Urothelium cell line (cell line): Measurements from ENCODE around the gene FSTL4.

ENCODE experiments used
- DNase-seq: peaks from one replicate; pipeline ENCODE4 v3.0.0; 2011; ENCODE audit warnings: low spot score, mixed read lengths
- FAIRE-seq: peaks from 2 replicates; lab custom pipeline; 2011; peaks lifted over from hg19 to GRCh38; lab: Jason Lieb, UNC

FSTL4 gene

GRCh38 chr5:133309984-133310621 lies 302.2 kb downstream of the FSTL4 start:
- DNase-seq (no peak), FAIRE-seq (no peak)

DNA sequence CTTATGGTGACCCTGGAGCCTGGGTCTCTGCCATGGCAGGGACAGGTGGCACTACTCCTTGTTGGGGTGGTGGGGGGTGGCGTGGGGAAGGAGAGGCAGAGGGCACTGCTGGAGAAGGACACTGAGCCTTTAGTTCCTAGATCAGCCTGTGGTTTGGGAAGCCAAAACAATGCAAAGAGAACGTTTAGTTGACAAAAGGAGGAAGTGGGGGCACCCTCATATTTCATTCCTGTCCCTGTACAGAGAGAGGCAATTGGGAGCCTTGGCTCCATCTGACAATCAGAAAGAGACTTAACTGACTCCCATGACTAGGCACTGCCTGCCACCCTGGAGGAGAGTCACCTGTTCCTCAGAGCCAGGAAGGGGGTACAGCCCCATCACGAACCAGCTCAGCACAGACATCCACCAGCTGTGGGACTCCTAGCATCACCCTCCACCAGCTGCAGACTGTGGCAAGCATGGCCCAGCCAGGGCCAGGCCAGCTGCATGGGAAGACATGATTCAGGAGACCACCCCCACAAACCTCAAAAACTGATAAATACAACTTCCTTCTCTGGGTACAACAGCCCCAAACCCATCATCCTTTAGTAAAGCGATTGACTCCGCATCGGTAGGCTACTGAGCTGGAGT lies 303.1 kb downstream of the FSTL4 start:
- peak; percentile 27 for FAIRE-seq
- DNase-seq, result no peak

DNA sequence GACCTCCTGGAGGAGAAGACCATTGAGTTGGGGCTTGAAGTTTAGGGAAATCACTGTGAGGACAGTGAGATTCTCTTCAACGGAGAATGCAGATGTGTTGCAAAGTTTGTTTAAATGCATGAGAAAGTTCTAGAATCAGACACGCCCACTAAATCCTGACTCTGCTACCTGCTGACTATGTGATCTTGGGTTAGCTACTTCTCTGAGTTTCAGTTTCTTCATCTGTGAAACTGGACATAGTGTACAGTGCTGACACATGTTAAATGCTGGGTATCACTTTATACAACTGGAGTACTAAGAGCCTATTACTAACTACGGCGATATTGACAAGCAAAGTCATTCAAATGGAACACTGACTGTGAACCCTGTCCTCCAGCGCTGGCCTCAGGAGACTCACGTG lies 305.1 kb downstream of the FSTL4 start:
- FAIRE-seq, result no peak
- DNase-seq, result no peak

GRCh38 chr5:133304707-133305216 lies 307.6 kb downstream of the FSTL4 start:
- DNase-seq (no peak), FAIRE-seq (no peak)

GRCh38 chr5:133304178-133304577 lies 308.2 kb downstream of the FSTL4 start:
- DNase-seq (no peak), FAIRE-seq (no peak)

DNA sequence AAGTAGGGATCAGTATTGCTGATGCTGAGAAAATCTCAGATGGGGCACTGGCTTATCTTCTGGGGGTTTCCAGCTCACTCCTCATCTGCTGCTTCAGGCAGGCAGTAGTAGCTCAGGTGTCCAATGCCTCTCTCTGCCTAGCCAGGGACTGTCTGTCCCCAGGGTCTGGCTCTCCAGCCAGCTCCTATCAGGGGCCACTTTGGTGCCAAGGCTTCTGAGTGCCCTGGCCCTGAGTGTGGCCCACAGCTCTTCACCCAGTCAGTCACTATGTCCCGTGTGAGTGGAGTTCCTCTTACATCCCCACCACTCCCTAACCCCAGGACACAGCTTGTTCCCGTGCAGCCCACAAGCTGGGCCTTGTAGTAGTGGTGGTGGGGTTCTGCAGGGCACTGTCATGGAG lies 309.0 kb downstream of the FSTL4 start:
- no peak for FAIRE-seq

DNA sequence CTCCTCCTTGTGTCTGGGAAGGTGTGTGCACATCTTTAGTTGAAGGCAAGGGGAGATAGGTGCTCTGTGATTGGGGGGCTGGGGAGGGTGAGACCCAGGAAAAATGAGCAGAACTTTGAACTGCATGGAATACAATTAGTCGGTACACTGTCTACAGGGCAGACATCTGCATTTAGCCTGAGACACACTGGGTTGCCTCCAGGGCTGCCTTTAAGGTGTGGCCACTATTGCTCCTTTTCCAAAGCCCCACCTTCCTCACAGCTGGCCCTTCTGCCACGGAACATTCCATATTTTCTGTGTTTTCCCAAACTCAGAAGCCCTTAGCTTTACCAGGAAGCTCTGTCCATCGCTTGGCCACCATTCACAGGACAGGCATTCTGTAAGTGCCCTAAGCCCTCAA lies 312.6 kb downstream of the FSTL4 start:
- no peak for FAIRE-seq

More for the DNA sequence above, 309.0 kb downstream of the FSTL4 start:
- no peak for DNase-seq

GRCh38 chr5:133299021-133299420 lies 313.3 kb downstream of the FSTL4 start:
- no peak for DNase-seq
- no peak for FAIRE-seq

More for the DNA sequence above, 312.6 kb downstream of the FSTL4 start:
- DNase-seq, result no peak

DNA sequence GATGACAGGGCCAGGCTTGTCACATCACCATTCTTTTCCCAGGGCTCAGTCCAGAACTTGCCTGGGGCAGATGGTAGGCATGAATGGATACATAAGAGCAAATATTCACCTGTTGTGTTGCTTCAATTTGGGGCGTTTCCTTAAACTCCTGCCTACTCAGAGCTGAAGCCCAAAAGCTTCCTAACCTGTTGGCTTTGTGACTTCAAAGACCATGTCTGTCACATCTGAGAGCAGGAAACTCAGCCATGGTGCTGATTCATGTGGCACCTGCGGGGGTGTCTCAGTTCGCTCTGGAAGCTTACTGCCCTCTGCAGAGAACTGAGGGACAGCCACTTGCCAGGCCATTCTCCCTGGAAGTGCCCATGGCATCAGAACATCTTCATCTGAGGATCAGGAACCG lies 313.9 kb downstream of the FSTL4 start:
- DNase-seq, result no peak

DNA sequence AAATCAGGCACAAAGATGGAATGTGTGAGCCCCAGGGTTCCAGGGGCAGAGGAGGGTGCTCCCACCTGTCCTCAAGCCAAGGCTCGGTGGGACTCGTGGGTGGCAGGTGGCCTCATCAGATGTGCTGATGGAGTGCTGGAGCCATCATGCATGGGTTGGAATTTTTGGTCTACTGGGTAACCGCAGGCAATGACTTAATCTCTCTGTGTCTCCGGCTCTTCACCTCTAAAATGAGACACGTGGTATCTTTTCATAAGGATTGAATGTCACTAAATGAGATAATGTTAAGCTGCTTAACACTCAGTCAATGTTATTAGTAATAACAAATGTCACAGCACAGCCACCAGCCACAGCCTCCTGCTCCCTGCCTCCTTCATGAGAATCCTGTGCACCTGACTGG lies 315.0 kb downstream of the FSTL4 start:
- DNase-seq (peak; percentile 27), FAIRE-seq (no peak)

More for the DNA sequence above, 313.9 kb downstream of the FSTL4 start:
- FAIRE-seq, result no peak

GRCh38 chr5:133296624-133297023 lies 315.7 kb downstream of the FSTL4 start:
- FAIRE-seq (no peak), DNase-seq (no peak)

DNA sequence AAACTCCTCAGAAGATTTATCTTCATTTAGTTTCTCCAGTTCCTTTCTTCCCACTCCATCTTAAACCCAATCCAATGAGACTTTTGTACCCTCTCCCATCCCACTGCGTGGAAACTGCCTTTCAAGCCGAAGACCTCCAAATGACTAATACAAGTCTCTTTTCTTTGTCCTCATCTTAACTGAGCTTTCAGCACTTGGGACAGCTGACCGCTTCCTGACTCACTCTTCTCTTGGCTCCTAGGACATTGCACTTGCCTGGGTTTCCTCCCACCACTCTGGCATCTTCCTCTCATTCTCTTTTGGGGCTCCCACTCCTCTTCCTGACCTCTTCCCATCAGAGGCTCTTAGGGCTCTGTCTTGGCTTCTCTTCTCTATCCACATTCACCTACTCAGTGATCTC lies 316.8 kb downstream of the FSTL4 start:
- peak; percentile 48 for DNase-seq
- no peak for FAIRE-seq

GRCh38 chr5:133294380-133294779 lies 318.0 kb downstream of the FSTL4 start:
- no peak for DNase-seq
- FAIRE-seq, result no peak

DNA sequence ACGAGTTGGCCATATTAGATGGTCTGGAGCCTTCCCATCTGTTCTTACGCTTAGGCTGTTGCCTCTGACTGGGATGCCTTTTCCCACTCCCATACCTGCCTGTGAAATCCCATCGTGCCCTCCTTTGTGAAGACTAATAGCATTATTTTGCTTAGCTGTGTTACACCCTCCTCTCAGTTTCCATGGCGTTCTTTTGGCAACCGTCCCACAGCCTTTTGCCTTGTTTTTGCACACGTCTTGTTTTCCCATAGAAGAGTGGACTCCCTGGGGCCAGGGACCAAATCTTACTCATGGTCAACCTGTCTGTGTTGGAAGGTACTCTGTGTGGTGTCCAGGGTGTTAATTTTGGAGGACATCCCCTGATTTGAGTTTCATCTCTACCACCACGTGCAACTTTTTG lies 318.4 kb downstream of the FSTL4 start:
- DNase-seq (no peak), FAIRE-seq (peak; percentile 62)

GRCh38 chr5:133292300-133292699 lies 320.0 kb downstream of the FSTL4 start:
- DNase-seq (peak; percentile 94), FAIRE-seq (peak; percentile 97)

DNA sequence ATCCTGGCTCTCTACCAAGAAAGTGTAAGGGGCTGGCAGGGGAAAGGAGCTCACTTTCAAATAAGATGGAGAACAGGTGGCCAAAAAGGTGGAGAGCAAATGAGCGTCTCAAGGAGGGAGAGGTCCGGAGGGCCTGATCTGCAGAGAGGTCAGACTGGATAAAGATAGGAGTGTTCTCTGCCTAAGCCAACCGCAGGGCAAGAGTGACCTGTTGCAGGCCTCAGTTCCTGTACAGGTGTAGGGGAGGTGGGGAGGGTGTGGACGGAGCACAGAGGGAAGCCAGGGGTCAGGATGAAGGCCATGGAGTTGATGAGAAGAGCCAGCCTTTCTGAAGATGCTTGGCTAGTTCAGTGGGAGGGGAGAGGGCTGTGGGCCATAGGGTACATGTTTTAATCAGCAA lies 320.8 kb downstream of the FSTL4 start:
- no peak for DNase-seq

DNA sequence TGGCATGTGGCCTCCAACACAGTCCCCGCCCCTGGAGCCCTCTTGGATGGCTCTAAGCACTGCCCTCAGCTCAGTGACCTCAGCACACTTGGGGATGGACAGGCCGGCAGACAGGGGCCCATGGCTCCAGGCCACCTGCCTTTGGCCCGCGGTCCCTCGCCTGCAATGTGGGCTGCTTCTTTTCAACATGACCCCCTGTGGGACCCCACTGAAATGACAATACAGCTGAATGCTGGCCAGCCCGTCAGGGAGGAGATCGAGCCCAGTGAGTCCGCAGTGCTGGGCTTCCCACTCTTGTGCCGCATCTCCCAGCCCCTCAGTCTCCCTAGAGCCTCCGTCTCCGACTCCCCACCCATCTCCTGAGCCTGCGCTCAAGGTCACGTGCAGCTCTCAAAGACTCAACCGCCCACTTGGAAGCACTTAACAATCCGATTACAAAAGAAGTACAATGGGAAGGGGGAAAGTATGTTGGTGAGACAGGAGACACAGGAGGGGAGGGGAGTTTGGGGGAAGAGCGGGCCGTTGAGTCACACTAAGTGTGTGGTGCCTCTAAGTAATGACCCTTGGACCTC lies 321.6 kb downstream of the FSTL4 start:
- DNase-seq (no peak), FAIRE-seq (no peak)

More for the DNA sequence above, 320.8 kb downstream of the FSTL4 start:
- FAIRE-seq, result no peak

GRCh38 chr5:133289686-133290367 lies 322.5 kb downstream of the FSTL4 start:
- no peak for DNase-seq
- peak; percentile 63 for FAIRE-seq

DNA sequence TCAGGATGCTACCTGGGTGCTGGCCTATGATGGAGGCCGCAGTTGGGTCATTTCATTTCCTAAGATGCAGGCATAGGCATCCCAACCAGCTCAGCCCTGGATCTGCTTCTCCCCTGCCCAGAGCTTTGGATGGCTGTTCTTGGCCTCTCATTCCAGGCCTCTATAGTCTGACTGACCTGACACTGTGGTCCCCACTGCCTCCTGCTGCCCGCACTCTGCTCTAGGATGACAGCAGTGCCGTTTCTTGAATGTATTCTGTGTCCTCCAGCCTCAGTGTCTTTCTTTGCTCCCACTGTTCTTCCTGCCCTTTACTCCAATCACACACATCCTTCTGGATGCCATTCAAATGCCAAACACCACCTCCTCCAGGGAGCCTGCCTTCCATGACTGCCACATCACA lies 324.8 kb downstream of the FSTL4 start:
- FAIRE-seq, result peak; percentile 71

DNA sequence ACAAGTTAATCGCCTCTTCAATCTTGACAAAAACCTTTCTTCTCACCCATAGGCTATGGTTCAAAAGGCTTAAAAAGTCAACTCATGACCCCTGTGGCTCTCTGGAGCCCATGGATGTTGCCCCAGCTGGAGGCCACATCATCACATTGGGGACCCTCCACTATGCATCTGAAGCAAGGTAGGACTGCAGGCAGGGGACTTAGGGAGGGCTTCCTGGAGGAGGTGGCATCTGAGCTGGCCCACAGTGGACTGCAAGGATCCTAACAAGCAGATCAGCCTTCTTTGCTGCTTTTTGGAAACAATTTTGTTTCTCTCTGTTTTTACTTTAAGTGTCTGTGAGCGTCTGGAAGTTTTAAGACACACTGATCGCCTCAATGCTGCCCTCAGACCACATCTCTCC lies 325.9 kb downstream of the FSTL4 start:
- FAIRE-seq, result no peak
- DNase-seq, result no peak

More for the DNA sequence above, 324.8 kb downstream of the FSTL4 start:
- peak; percentile 44 for DNase-seq

DNA sequence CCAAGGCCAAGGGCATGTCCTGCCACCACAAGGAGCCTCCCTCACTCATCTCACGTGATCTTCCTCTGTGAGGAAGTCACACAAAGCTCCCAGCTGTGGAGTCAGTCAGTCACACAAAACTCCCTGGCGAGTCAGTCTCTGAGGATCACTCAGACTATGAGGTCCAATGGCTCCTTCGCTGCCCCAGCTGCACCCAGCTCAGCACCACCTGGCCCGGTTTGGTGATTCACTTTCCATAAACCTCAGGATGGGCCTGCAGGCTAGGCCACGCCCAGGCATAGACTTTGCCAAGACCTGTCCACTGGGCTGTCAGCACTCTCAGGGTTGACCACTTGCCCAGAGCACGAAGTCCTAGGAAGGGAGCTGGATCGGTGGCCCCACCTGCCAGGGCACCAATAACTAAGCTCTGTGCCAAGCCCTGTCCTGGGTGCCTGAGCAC lies 326.7 kb downstream of the FSTL4 start:
- DNase-seq (peak; percentile 82), FAIRE-seq (peak; percentile 69)
